GM12878 (cell line): ENCODE results near the gene PPFIA3. TPM values are rescaled to one million over a fixed set of nuclear protein-coding genes. Genes with fewer than 3 reads are reported as not detected.

Experiments
- CBFB ChIP-seq: IDR thresholded peaks from 2 replicates; pipeline ENCODE4 v1.6.1; 2016; ENCODE audit warnings: antibody characterized with exemption, low read depth
- CHD4 ChIP-seq: fragments of 200-600 bp; sonication (generic); IDR thresholded peaks from 2 replicates; pipeline ENCODE4 v1.6.1; 2016; ENCODE audit warnings: mild to moderate bottlenecking
- EGR1 ChIP-seq, 2 experiments: IDR thresholded peaks; 1 replicate in 1 of 2; 2 replicates in 1 of 2; pipeline ENCODE4 v1.6.1; 2011 to 2012; ENCODE audit warnings: low read depth in 2 of 2, low read length in 2 of 2, borderline replicate concordance in 1 of 2, mild to moderate bottlenecking in 1 of 2, moderate library complexity in 1 of 2
- EP300 ChIP-seq, 2 experiments: fragments of 150-350 bp in 1 of 2; IDR thresholded peaks; 2 replicates each; pipeline ENCODE4 v1.6.1; 2011 to 2012; ENCODE audit warnings: low read depth in 2 of 2, low read length in 2 of 2, borderline replicate concordance in 1 of 2, improper control_type of control experiment in 1 of 2, inconsistent platforms in 1 of 2; ENCODE audit not compliant: control insufficient read depth in 1 of 2
- FOXK2 ChIP-seq: fragments of 450-650 bp; IDR thresholded peaks from 2 replicates; pipeline ENCODE4 v1.6.1; 2017; ENCODE audit warnings: mild to moderate bottlenecking, moderate library complexity
- HDAC6 ChIP-seq: fragments of 200-600 bp; sonication (generic); IDR thresholded peaks from one replicate; pipeline ENCODE4 v1.8.0; 2017; ENCODE audit warnings: antibody characterized with exemption; ENCODE audit not compliant: unreplicated experiment
- HDGF ChIP-seq: fragments of 450-650 bp; IDR thresholded peaks from 2 replicates; pipeline ENCODE4 v1.6.1; 2016; ENCODE audit warnings: antibody characterized with exemption
- MTA2 ChIP-seq: fragments of 450-650 bp; IDR thresholded peaks from 2 replicates; pipeline ENCODE4 v1.6.1; 2016; ENCODE audit warnings: low read depth, mild to moderate bottlenecking, moderate library complexity
- MYB ChIP-seq: fragments of 150-350 bp; IDR thresholded peaks from 2 replicates; pipeline ENCODE4 v1.6.1; 2014; ENCODE audit warnings: mild to moderate bottlenecking, low read depth, low read length, borderline replicate concordance
- NBN ChIP-seq: fragments of 450-650 bp; IDR thresholded peaks from 2 replicates; pipeline ENCODE4 v1.6.1; 2016
- NR2C2 ChIP-seq: IDR thresholded peaks from 2 replicates; pipeline ENCODE4 v1.6.1; 2011; ENCODE audit warnings: borderline replicate concordance, low read depth; ENCODE audit not compliant: control insufficient read depth, insufficient read length
- POLR2A ChIP-seq: IDR thresholded peaks from 2 replicates; pipeline ENCODE4 v1.6.1; 2011; ENCODE audit warnings: low read depth, mild to moderate bottlenecking, low read length
- POU2F2 ChIP-seq: IDR thresholded peaks from 3 replicates; pipeline ENCODE4 v1.6.1; 2011; ENCODE audit warnings: low read depth, mild to moderate bottlenecking, low read length, borderline replicate concordance
- RAD51 ChIP-seq: fragments of 450-650 bp; IDR thresholded peaks from 2 replicates; pipeline ENCODE4 v1.6.1; 2016; ENCODE audit warnings: moderate library complexity, mild to moderate bottlenecking, inconsistent platforms
- RB1 ChIP-seq: fragments of 450-650 bp; formaldehyde crosslinking; IDR thresholded peaks from 2 replicates; pipeline ENCODE4 v1.6.1; 2017; ENCODE audit warnings: mild to moderate bottlenecking, borderline replicate concordance
- RUNX3 ChIP-seq: IDR thresholded peaks from 2 replicates; pipeline ENCODE4 v1.6.1; 2012; ENCODE audit warnings: low read length, inconsistent platforms
- SP1 ChIP-seq: IDR thresholded peaks from one replicate; pipeline ENCODE4 v1.6.1; 2011; ENCODE audit warnings: low read depth, low read length
- TCF7 ChIP-seq: IDR thresholded peaks from 2 replicates; pipeline ENCODE4 v1.6.1; 2014; ENCODE audit warnings: antibody characterized with exemption, borderline replicate concordance
- YY1 ChIP-seq: IDR thresholded peaks from 2 replicates; pipeline ENCODE4 v1.6.1; 2011; ENCODE audit warnings: low read depth, mild to moderate bottlenecking, low read length
- ZNF274 ChIP-seq: IDR thresholded peaks from one replicate; pipeline ENCODE4 v1.8.0; 2011; ENCODE audit not compliant: insufficient read length, insufficient read depth
- ZNF384 ChIP-seq: IDR thresholded peaks from 2 replicates; pipeline ENCODE4 v1.6.1; 2012; ENCODE audit warnings: low read depth, mild to moderate bottlenecking, low read length, improper control_type of control experiment, borderline replicate concordance
- polyA plus RNA-seq, 11 experiments: library from polyadenylated mRNA; depleted of rRNA in 4 of 11; unstranded in 6 of 11; stranded (reverse) in 5 of 11; fragments of >200 nt; fragmentation: Nextera tagmentation in 4 of 11; fragmentation: Illumina TruSeq in 1 of 11; extraction: Ambion mirVana in 4 of 11; extraction: Trizol in 1 of 11; gene quantifications; 1 replicate in 1 of 11; 2 replicates in 10 of 11; pipeline versions ENCODE4 v1.2.1 to v1.2.3, GENCODE V29; 2011 to 2016; ENCODE audit warnings: inconsistent platforms in 2 of 11, missing spikeins in 2 of 11, low read depth in 1 of 11
- total RNA-seq, 4 experiments: library from RNA; depleted of rRNA in 3 of 4; stranded (reverse); fragments of >200 nt in 3 of 4; fragmentation: Illumina TruSeq in 1 of 4; extraction: Trizol in 1 of 4; gene quantifications; 2 replicates each; pipeline versions ENCODE4 v1.2.1 to v1.2.3, GENCODE V29; 2013 to 2021
- TF ChIP-seq, protein P1 (sequence below): fragments of 450-650 bp; IDR thresholded peaks from 2 replicates; pipeline ENCODE4 v1.6.1; 2017; ENCODE audit warnings: mild to moderate bottlenecking, low read depth, inconsistent platforms; ENCODE audit not compliant: poor library complexity, severe bottlenecking
- TF ChIP-seq, protein P2 (sequence below): fragments of 450-650 bp; IDR thresholded peaks from 2 replicates; pipeline ENCODE4 v1.6.1; 2018; ENCODE audit warnings: mild to moderate bottlenecking, low read depth, moderate library complexity; ENCODE audit not compliant: partially characterized antibody
- TF ChIP-seq, protein P3 (sequence below): fragments of 450-650 bp; IDR thresholded peaks from 2 replicates; pipeline ENCODE4 v1.6.1; 2018; ENCODE audit warnings: borderline replicate concordance, mild to moderate bottlenecking; ENCODE audit not compliant: partially characterized antibody

PPFIA3 gene
- total and polyA plus RNA-seq, 10 of the 15 experiments (the other 5 are each of a cell fraction or from before 2014, with no cell fraction given) = 0.11 to 1.7 (median 0.73) TPM; not detected in 3

DNA sequence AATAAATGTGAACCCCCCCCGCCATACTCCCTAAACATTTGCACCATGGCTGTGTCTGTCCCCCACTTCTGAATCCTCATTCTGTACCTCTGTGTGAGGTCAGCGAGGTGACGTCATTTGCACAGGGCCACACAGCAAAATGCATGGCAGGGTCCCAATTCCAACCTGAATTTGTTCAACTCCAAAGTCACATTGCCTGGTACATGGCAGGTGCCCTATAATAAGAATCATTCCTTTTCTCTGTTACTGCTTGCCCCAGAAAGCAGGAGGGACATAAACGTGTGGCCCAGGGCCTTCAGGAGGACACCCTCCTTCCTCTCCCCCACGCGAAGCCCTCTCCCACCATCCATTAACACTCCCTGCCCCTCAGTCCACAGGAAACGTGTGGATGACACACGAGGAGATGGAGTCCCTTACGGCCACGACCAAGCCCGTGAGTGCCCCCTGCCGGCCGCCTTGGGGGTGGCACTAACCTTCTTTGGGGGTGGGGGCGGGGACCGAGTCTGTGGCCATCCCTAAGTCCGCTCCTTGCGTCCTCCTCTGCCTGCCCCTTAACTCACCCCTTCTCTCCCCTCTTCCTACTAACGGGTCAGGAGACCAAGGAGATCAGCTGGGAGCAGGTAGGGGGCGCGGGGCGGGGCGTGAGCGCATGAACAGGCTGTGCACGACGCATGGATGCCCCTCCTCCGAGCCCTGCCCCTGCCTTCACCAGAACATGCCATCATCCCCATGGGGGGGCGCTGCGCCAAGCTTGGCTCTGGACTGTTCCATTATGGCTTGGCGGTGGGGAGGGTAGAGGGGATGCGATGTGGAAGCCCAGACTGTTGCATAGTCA, 26.4 kb downstream of the PPFIA3 start (continued):
- TF ChIP-seq EP300 (IDR thresholded peaks at IDR 0.05; ENCODE audit: borderline replicate concordance in 1 of 2, control insufficient read depth in 1 of 2, low read depth in 2 of 2, low read length in 2 of 2) (no peak), SP1 (no peak), RAD51 (no peak), RUNX3 (no peak), HDGF (no peak), POU2F2 (no peak), CHD4 (no peak), POLR2A (no peak), ZNF274 (no peak), NR2C2 (no peak), MYB (no peak), EGR1 (IDR thresholded peaks at IDR 0.05; ENCODE audit: borderline replicate concordance in 1 of 2, low read depth in 2 of 2, low read length in 2 of 2) (peak in 1 of 2 experiments; percentile 24; a peak in 1 of 3 replicates), MTA2 (no peak; the same call in 1 of the 2 replicates), CBFB (no peak), RB1 (no peak), NBN (peak; percentile 59; the same call in 1 of the 2 replicates), TCF7 (no peak), YY1 (peak; percentile 47; the same call in 1 of the 2 replicates), ZNF384 (no peak), HDAC6 (no peak), FOXK2 (peak; percentile 88)
- TF ChIP-seq, protein P1, sequence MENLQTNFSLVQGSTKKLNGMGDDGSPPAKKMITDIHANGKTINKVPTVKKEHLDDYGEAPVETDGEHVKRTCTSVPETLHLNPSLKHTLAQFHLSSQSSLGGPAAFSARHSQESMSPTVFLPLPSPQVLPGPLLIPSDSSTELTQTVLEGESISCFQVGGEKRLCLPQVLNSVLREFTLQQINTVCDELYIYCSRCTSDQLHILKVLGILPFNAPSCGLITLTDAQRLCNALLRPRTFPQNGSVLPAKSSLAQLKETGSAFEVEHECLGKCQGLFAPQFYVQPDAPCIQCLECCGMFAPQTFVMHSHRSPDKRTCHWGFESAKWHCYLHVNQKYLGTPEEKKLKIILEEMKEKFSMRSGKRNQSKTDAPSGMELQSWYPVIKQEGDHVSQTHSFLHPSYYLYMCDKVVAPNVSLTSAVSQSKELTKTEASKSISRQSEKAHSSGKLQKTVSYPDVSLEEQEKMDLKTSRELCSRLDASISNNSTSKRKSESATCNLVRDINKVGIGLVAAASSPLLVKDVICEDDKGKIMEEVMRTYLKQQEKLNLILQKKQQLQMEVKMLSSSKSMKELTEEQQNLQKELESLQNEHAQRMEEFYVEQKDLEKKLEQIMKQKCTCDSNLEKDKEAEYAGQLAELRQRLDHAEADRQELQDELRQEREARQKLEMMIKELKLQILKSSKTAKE = no peak
- TF ChIP-seq, protein P2, sequence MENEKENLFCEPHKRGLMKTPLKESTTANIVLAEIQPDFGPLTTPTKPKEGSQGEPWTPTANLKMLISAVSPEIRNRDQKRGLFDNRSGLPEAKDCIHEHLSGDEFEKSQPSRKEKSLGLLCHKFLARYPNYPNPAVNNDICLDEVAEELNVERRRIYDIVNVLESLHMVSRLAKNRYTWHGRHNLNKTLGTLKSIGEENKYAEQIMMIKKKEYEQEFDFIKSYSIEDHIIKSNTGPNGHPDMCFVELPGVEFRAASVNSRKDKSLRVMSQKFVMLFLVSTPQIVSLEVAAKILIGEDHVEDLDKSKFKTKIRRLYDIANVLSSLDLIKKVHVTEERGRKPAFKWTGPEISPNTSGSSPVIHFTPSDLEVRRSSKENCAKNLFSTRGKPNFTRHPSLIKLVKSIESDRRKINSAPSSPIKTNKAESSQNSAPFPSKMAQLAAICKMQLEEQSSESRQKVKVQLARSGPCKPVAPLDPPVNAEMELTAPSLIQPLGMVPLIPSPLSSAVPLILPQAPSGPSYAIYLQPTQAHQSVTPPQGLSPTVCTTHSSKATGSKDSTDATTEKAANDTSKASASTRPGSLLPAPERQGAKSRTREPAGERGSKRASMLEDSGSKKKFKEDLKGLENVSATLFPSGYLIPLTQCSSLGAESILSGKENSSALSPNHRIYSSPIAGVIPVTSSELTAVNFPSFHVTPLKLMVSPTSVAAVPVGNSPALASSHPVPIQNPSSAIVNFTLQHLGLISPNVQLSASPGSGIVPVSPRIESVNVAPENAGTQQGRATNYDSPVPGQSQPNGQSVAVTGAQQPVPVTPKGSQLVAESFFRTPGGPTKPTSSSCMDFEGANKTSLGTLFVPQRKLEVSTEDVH = no peak
- TF ChIP-seq, protein P3, sequence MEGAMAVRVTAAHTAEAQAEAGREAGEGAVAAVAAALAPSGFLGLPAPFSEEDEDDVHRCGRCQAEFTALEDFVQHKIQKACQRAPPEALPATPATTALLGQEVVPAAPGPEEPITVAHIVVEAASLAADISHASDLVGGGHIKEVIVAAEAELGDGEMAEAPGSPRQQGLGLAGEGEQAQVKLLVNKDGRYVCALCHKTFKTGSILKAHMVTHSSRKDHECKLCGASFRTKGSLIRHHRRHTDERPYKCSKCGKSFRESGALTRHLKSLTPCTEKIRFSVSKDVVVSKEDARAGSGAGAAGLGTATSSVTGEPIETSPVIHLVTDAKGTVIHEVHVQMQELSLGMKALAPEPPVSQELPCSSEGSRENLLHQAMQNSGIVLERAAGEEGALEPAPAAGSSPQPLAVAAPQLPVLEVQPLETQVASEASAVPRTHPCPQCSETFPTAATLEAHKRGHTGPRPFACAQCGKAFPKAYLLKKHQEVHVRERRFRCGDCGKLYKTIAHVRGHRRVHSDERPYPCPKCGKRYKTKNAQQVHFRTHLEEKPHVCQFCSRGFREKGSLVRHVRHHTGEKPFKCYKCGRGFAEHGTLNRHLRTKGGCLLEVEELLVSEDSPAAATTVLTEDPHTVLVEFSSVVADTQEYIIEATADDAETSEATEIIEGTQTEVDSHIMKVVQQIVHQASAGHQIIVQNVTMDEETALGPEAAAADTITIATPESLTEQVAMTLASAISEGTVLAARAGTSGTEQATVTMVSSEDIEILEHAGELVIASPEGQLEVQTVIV = no peak
